ENCODE measurements around the gene VEGFC. TPM values are rescaled to one million over a fixed set of nuclear protein-coding genes. Genes with fewer than 3 reads are reported as not detected.

Gene VEGFC
- total RNA-seq, 5 donors from 2014 or later (not counting 1 experiment from before 2014, with no cell fraction given), result 0.13 to 0.18 TPM; not detected in 3

DNA sequence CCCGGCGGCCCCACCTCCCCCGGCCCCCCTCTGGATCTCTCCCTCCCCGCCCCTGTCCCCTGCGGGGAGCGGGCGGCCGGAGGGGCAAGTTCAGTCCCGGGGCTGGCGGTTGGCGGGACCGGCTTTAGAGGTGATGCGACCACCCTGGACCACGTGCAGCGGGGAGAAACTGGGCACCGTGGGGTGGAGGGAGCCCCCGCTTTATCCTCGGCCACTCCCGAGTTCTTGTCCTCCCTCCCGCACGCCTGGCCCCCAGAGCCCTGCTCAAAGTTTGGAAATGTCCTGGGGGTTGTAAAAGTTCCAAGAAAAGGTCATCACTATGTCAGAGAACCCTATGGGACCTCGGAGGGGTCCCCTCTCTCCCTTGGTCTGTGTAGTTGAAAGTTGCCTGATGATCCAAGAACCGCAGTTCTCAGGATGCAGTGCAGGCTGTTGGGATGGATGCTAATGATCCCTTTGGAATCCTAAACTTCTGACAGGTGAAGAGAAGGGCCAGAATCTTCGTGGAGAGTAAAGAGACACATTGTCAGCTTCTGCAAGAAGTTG, 411 bp upstream of the VEGFC start:
- no peak overlapping the region for H3K27ac Mint-ChIP-seq
- no peaks in the 10 kb centered on the region for H3K36me3 Mint-ChIP-seq
- peaks cover 8 to 11% (median 9%) of the 10 kb centered on the region in 3 donors for H3K4me1 Mint-ChIP-seq
- ATAC-seq (replicated peaks in 1 of 4) (no peak), DNase-seq (no peak)
- Histone ChIP-seq H3K4me3 (ENCODE audit: control insufficient read depth in 1 of 2, extremely low read depth in 1 of 2, low read length in 1 of 2) (no peak overlapping the region), H3K27ac (ENCODE audit: low read length) (no peak overlapping the region), H3K9me3 (no peaks in the 10 kb centered on the region), H3K4me1 (ENCODE audit: control insufficient read depth in 1 of 2, extremely low read depth in 1 of 2, insufficient read depth in 2 of 2, low read length in 2 of 2) (no peaks in the 10 kb centered on the region), H3K27me3 (replicated peaks in 1 of 2; ENCODE audit: control insufficient read depth in 2 of 2, extremely low read depth in 1 of 2, insufficient read depth in 2 of 2, low read length in 1 of 2) (peaks cover 8 to 16% of the 10 kb centered on the region in 2 experiments), H3K36me3 (ENCODE audit: control insufficient read depth in 2 of 2, extremely low read depth in 1 of 2, insufficient read depth in 1 of 2, low read length in 1 of 2) (no peaks in the 10 kb centered on the region)
- ChIA-PET CTCF (no interaction called here), POLR2A (no interaction called here)
- 21% methylated on average over 6 of the region's 24 CpGs for WGBS (ENCODE audit: insufficient coverage)
- H3K9me3 Mint-ChIP-seq, result peaks cover 0 to 2% (median 2%) of the 10 kb centered on the region in 3 donors
- peak overlapping the region in 2 of 3 donors; percentile 4 to 68 for H3K4me3 Mint-ChIP-seq
- peaks cover 35 to 68% of the 10 kb centered on the region in 2 donors for H3K27me3 Mint-ChIP-seq

DNA sequence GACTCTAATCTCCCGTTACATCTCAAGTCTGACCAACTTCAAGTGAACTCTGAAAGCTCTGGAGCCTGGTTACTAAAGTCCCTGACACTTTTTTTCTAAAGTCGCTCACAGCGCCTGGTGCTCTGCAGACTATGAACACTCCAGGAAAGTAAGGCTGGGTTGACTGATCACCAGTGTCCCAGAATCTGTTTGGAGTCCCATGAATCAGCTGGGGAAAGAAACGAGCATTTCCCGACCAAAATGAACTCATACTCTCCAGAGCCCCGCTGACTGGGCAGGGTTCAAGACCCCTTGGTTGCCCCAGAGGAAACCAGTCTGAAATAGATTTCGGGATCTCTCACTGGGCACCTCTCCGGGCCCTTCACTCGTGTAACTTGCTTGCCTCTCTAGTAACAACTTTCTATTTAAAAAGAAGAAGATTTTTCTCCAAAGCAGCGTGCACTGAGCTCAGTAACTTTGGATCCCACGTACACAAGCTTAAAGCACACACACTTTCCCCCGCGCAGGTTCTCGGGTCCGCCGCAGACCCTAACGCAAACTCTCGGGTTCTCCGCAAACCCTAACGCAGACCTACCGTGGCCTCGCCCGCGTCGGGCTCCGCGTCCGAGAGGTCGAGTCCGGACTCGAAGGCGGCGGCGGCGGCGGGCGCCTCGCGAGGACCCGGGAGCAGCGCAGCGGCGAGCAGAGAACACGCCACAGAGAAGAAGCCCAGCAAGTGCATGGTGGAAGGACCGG, 964 bp downstream of the VEGFC start:
- H3K27ac ChIP-seq (ENCODE audit: low read length), result no peak overlapping the region
- peaks cover 35 to 54% of the 10 kb centered on the region in 2 donors for H3K27me3 Mint-ChIP-seq
- no peaks in the 10 kb centered on the region for H3K36me3 Mint-ChIP-seq
- no peak overlapping the region for H3K27ac Mint-ChIP-seq
- ChIA-PET CTCF (no interaction called here), POLR2A (no interaction called here)
- H3K9me3 Mint-ChIP-seq, result no peaks in the 10 kb centered on the region
- peaks cover 8 to 11% (median 9%) of the 10 kb centered on the region in 3 donors for H3K4me1 Mint-ChIP-seq
- H3K4me1 ChIP-seq (ENCODE audit: control insufficient read depth in 1 of 2, extremely low read depth in 1 of 2, insufficient read depth in 2 of 2, low read length in 2 of 2), result no peaks in the 10 kb centered on the region
- 11% methylated on average over 27 of the region's 45 CpGs for WGBS (ENCODE audit: insufficient coverage)
- H3K4me3 ChIP-seq (ENCODE audit: control insufficient read depth in 1 of 2, extremely low read depth in 1 of 2, low read length in 1 of 2), result peak overlapping the region in 1 of 2 donors; percentile 55
- peak overlapping the region in 2 of 3 donors; percentile 11 to 25 for H3K4me3 Mint-ChIP-seq
- H3K9me3 ChIP-seq, result no peaks in the 10 kb centered on the region
- H3K27me3 ChIP-seq (replicated peaks in 1 of 2; ENCODE audit: control insufficient read depth in 2 of 2, extremely low read depth in 1 of 2, insufficient read depth in 2 of 2, low read length in 1 of 2), result peaks cover 8 to 16% of the 10 kb centered on the region in 2 experiments
- no peak for ATAC-seq (replicated peaks in 1 of 4)
- H3K36me3 ChIP-seq (ENCODE audit: control insufficient read depth in 2 of 2, extremely low read depth in 1 of 2, insufficient read depth in 1 of 2, low read length in 1 of 2), result no peaks in the 10 kb centered on the region
- DNase-seq, result no peak

GRCh38 chr4:176790398-176790797, 2.3 kb downstream of the VEGFC start:
- Histone ChIP-seq H3K9me3 (no peaks in the 10 kb centered on the region), H3K27me3 (replicated peaks in 1 of 2; ENCODE audit: control insufficient read depth in 2 of 2, extremely low read depth in 1 of 2, insufficient read depth in 2 of 2, low read length in 1 of 2) (peaks cover 8 to 16% of the 10 kb centered on the region in 2 experiments), H3K4me3 (ENCODE audit: control insufficient read depth in 1 of 2, extremely low read depth in 1 of 2, low read length in 1 of 2) (no peak overlapping the region), H3K27ac (ENCODE audit: low read length) (no peak overlapping the region), H3K4me1 (ENCODE audit: control insufficient read depth in 1 of 2, extremely low read depth in 1 of 2, insufficient read depth in 2 of 2, low read length in 2 of 2) (no peaks in the 10 kb centered on the region), H3K36me3 (ENCODE audit: control insufficient read depth in 2 of 2, extremely low read depth in 1 of 2, insufficient read depth in 1 of 2, low read length in 1 of 2) (no peaks in the 10 kb centered on the region)
- H3K27ac Mint-ChIP-seq, result peak overlapping the region in 1 of 2 donors; percentile 13
- ATAC-seq (replicated peaks in 1 of 4), result no peak
- peaks cover 35 to 48% of the 10 kb centered on the region in 2 donors for H3K27me3 Mint-ChIP-seq
- WGBS (ENCODE audit: insufficient coverage), result 43% methylated on average over 1 of the region's 4 CpGs
- H3K4me1 Mint-ChIP-seq, result peaks cover 8 to 11% (median 9%) of the 10 kb centered on the region in 3 donors
- CTCF ChIA-PET, result no interaction called here
- DNase-seq, result no peak
- H3K4me3 Mint-ChIP-seq, result no peak overlapping the region
- no peaks in the 10 kb centered on the region for H3K36me3 Mint-ChIP-seq
- no peaks in the 10 kb centered on the region for H3K9me3 Mint-ChIP-seq
- POLR2A ChIA-PET, result no interaction called here

DNA sequence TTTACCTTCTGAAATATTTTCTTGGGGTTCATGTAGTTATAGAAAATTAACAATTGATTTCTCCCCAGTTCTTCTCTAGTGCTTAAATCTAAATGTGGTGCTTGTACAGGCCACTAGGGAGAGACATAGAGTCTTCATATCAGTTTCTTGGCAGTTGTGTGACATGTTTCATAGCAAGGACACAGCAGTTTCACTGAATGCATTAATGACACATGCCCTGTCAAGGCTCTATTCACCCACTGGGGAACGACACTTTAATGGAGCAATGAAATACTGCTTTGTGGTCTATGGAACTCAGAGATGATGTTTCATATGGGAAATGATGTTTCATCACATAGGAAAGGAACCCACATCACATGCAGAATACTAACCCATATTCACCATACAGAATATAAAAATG, 2.8 kb downstream of the VEGFC start:
- Mint-ChIP-seq H3K4me3 (no peak overlapping the region), H3K9me3 (no peaks in the 10 kb centered on the region), H3K27me3 (peaks cover 32 to 44% of the 10 kb centered on the region in 2 donors), H3K27ac (no peak overlapping the region), H3K4me1 (peaks cover 8 to 11% (median 9%) of the 10 kb centered on the region in 3 donors), H3K36me3 (no peaks in the 10 kb centered on the region)
- Histone ChIP-seq H3K36me3 (ENCODE audit: control insufficient read depth in 2 of 2, extremely low read depth in 1 of 2, insufficient read depth in 1 of 2, low read length in 1 of 2) (no peaks in the 10 kb centered on the region), H3K4me1 (ENCODE audit: control insufficient read depth in 1 of 2, extremely low read depth in 1 of 2, insufficient read depth in 2 of 2, low read length in 2 of 2) (no peaks in the 10 kb centered on the region), H3K9me3 (no peaks in the 10 kb centered on the region), H3K4me3 (ENCODE audit: control insufficient read depth in 1 of 2, extremely low read depth in 1 of 2, low read length in 1 of 2) (no peak overlapping the region), H3K27me3 (replicated peaks in 1 of 2; ENCODE audit: control insufficient read depth in 2 of 2, extremely low read depth in 1 of 2, insufficient read depth in 2 of 2, low read length in 1 of 2) (peaks cover 8 to 16% of the 10 kb centered on the region in 2 experiments), H3K27ac (ENCODE audit: low read length) (no peak overlapping the region)
- no peak for ATAC-seq (replicated peaks in 1 of 4)
- POLR2A ChIA-PET, result no interaction called here
- WGBS (ENCODE audit: insufficient coverage), result no CpG with 5 or more reads among the region's 1 CpG
- CTCF ChIA-PET, result no interaction called here
- DNase-seq, result no peak

DNA sequence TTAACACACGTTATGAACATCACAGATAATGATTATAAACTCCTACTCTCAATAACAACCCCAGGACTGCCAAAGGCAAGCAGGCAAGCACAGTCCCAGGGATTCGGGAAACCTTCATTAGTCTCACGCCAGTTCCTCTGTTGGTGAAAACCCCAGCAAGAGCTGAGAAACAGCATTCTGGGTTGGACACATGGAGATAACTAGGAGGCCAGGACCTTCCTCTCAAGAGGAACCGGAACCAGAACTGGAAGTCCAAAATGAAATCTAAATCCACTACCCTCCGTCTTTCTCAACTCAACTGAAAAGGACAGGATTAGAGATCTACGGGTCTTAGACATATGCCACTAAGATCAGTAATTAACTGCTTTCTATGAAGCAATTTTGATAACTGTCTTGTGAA, 3.8 kb downstream of the VEGFC start:
- WGBS (ENCODE audit: insufficient coverage), result 92% methylated on average over 2 of the region's 6 CpGs
- Histone ChIP-seq H3K36me3 (ENCODE audit: control insufficient read depth in 2 of 2, extremely low read depth in 1 of 2, insufficient read depth in 1 of 2, low read length in 1 of 2) (no peaks in the 10 kb centered on the region), H3K4me1 (ENCODE audit: control insufficient read depth in 1 of 2, extremely low read depth in 1 of 2, insufficient read depth in 2 of 2, low read length in 2 of 2) (no peaks in the 10 kb centered on the region), H3K9me3 (no peaks in the 10 kb centered on the region), H3K4me3 (ENCODE audit: control insufficient read depth in 1 of 2, extremely low read depth in 1 of 2, low read length in 1 of 2) (no peak overlapping the region), H3K27ac (ENCODE audit: low read length) (no peak overlapping the region), H3K27me3 (replicated peaks in 1 of 2; ENCODE audit: control insufficient read depth in 2 of 2, extremely low read depth in 1 of 2, insufficient read depth in 2 of 2, low read length in 1 of 2) (peaks cover 8 to 16% of the 10 kb centered on the region in 2 experiments)
- CTCF ChIA-PET, result no interaction called here
- Mint-ChIP-seq H3K4me3 (no peak overlapping the region), H3K9me3 (no peaks in the 10 kb centered on the region), H3K36me3 (no peaks in the 10 kb centered on the region), H3K27ac (no peak overlapping the region), H3K27me3 (peaks cover 24 to 37% of the 10 kb centered on the region in 2 donors), H3K4me1 (peaks cover 8 to 11% (median 9%) of the 10 kb centered on the region in 3 donors)
- no peak for ATAC-seq (replicated peaks in 1 of 4)
- POLR2A ChIA-PET, result no interaction called here
- no peak for DNase-seq

DNA sequence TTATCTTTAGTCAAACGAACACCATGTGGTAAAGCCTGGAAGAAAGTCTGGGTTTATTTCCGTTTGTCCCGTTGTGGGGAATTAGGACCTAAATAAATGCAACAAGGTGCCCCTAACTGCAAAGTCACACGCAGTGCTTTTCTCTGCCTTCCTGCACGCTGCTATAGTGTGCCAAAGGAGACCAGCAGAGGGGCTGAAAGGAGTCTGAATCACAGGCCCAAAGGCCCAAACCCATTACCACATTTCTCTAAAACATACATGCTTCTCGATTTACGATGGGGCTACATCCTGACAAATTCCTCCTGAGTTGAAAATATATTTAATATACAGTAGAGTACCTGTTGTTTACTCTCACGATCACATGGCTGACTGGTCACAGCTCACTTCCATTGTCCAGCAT, 4.5 kb downstream of the VEGFC start:
- H3K4me3 ChIP-seq (ENCODE audit: control insufficient read depth in 1 of 2, extremely low read depth in 1 of 2, low read length in 1 of 2), result no peak overlapping the region
- WGBS (ENCODE audit: insufficient coverage), result 86% methylated on average over 4 of the region's 8 CpGs
- Mint-ChIP-seq H3K36me3 (no peaks in the 10 kb centered on the region), H3K27me3 (peaks cover 17 to 30% of the 10 kb centered on the region in 2 donors), H3K27ac (no peak overlapping the region), H3K4me1 (peaks cover 6 to 7% (median 7%) of the 10 kb centered on the region in 3 donors), H3K4me3 (no peak overlapping the region), H3K9me3 (no peaks in the 10 kb centered on the region)
- H3K27ac ChIP-seq (ENCODE audit: low read length), result no peak overlapping the region
- H3K36me3 ChIP-seq (ENCODE audit: control insufficient read depth in 2 of 2, extremely low read depth in 1 of 2, insufficient read depth in 1 of 2, low read length in 1 of 2), result no peaks in the 10 kb centered on the region
- H3K27me3 ChIP-seq (replicated peaks in 1 of 2; ENCODE audit: control insufficient read depth in 2 of 2, extremely low read depth in 1 of 2, insufficient read depth in 2 of 2, low read length in 1 of 2), result peaks cover 6 to 12% of the 10 kb centered on the region in 2 experiments
- H3K9me3 ChIP-seq, result no peaks in the 10 kb centered on the region
- DNase-seq (no peak), ATAC-seq (replicated peaks in 1 of 4) (no peak)
- ChIA-PET POLR2A (no interaction called here), CTCF (no interaction called here)
- no peaks in the 10 kb centered on the region for H3K4me1 ChIP-seq (ENCODE audit: control insufficient read depth in 1 of 2, extremely low read depth in 1 of 2, insufficient read depth in 2 of 2, low read length in 2 of 2)
